ENCODE measurements around the gene SPSB3. TPM values are rescaled to one million over a fixed set of nuclear protein-coding genes. Genes with fewer than 3 reads are reported as not detected.
A peak's percentile ranks its signal among the peaks of the same experiment; 100 is the strongest.

Gene SPSB3
- total RNA-seq, 1 experiment from 2014 or later: 22.2 TPM

DNA sequence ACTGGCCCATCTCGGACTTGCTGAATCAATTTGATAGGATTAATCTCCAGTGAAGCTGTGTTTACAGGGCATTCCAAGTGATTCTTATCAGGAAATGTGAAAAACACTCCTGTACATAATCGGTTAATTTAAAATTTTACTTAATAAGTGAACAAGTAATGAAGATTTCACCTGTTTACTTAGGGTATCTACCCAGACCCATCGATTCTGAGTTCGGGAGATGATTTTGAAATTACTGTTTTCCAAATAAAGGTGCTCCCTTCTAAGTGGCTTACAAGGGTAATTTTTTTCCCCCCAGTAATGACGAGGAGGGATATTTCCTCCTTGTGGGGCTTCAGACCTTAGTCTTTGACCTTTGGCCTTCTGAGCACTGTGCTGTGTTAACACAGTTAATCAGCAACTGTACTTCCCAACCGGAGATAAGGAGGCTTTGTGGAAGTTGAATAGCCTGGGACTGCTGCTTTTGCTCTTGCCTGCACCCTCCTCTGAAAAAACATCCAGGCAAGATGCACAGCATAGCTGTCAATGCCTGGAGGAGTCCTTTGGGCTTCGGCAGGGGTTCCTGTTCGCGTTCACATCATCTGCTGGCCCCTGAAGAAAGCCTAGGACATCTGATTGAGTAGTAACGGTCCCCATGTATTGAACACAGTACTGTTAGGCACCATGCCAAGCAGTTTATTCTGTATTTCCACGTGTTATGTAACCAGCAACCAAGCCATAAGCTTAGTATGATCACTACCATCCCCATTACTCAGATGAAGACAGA, 46.5 kb upstream of the SPSB3 start:
- no peak for DNase-seq (ENCODE audit: unreplicated experiment)
- peaks cover 20% of the 10 kb centered on the region for H3K36me3 Mint-ChIP-seq (ENCODE audit: insufficient read depth, unreplicated experiment)
- H3K27ac Mint-ChIP-seq (ENCODE audit: low read depth, unreplicated experiment): no peak overlapping the region
- intact Hi-C loops (cut with micrococcal nuclease): no loop called here
- no peaks in the 10 kb centered on the region for H3K9me3 Mint-ChIP-seq (ENCODE audit: unreplicated experiment)
- CTCF ChIA-PET: interaction anchor here (0.5 kb wide), 1 partner anchor 465 kb away, joined by 4 read pairs; no protein-coding TSS in a partner anchor
- POLR2A ChIA-PET: interaction anchor here (1.6 to 6.1 kb wide), 6 partner anchors 8 to 326 kb away, joined by 9 to 58 read pairs (median 22); partner anchors contain the start of genes NUBP2, RPS2, SPSB3 and TRAF7
- H3K4me1 Mint-ChIP-seq (ENCODE audit: insufficient read depth, unreplicated experiment): peaks cover 11% of the 10 kb centered on the region
- TF ChIP-seq, protein P1, sequence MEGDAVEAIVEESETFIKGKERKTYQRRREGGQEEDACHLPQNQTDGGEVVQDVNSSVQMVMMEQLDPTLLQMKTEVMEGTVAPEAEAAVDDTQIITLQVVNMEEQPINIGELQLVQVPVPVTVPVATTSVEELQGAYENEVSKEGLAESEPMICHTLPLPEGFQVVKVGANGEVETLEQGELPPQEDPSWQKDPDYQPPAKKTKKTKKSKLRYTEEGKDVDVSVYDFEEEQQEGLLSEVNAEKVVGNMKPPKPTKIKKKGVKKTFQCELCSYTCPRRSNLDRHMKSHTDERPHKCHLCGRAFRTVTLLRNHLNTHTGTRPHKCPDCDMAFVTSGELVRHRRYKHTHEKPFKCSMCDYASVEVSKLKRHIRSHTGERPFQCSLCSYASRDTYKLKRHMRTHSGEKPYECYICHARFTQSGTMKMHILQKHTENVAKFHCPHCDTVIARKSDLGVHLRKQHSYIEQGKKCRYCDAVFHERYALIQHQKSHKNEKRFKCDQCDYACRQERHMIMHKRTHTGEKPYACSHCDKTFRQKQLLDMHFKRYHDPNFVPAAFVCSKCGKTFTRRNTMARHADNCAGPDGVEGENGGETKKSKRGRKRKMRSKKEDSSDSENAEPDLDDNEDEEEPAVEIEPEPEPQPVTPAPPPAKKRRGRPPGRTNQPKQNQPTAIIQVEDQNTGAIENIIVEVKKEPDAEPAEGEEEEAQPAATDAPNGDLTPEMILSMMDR (IDR thresholded peaks at IDR 0.05; ENCODE audit: unreplicated experiment): no peak
- BruUV-seq (replicated peaks): no TSS peak
- H3K4me3 Mint-ChIP-seq (ENCODE audit: unreplicated experiment): peak overlapping the region; percentile 94
- no peaks in the 10 kb centered on the region for H3K27me3 Mint-ChIP-seq (ENCODE audit: insufficient read depth, unreplicated experiment)

DNA sequence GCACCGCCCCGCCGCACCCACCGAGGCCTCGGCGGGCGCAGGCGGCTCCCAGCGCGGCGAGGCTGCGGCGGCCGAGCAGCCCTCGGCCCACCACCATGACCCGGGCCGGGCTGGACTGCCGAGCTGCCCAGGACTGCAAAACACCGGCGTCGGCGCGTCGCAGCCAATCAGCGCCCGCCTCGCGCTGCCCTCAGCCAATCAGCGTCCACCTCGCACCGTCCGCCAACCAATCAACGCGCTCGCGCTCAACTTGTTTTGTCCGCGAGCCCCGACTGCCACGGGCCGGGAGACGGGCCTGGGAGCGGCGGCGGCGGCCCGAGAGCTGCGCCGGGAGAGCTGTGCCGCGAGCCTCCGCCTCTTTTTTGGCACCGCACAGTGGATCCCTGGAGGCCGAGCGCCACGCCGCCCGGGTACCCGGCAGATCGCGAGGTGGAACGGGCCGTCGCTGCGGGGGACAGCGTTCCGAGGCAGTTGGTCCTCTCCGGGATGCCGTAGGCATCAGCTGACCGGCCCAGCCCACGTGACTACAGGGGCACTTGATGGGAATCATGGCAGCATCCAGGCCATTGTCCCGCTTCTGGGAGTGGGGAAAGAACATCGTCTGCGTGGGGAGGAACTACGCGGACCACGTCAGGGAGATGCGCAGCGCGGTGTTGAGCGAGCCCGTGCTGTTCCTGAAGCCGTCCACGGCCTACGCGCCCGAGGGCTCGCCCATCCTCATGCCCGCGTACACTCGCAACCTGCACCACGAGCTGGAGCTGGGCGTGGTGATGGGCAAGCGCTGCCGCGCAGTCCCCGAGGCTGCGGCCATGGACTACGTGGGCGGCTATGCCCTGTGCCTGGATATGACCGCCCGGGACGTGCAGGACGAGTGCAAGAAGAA, 44.6 kb upstream of the SPSB3 start, which contains the start of the genes FAHD1 and HAGH:
TSS of gene FAHD1 (plus strand) at position 516 of the 883 bp plus-strand sequence. CDS start at position 549, 33 bp downstream.
TSS of gene HAGH (minus strand) at position 135 of the 883 bp plus-strand sequence. CDS start at position 97, 38 bp downstream.
- BruUV-seq (replicated peaks): no TSS peak
- intact Hi-C loops (cut with micrococcal nuclease): no loop called here
- DNase-seq (ENCODE audit: unreplicated experiment): peak; percentile 89
- peak within 1 kb of the TSS; percentile 92 for H3K27ac Mint-ChIP-seq (ENCODE audit: low read depth, unreplicated experiment)
- peak within 1 kb of the TSS; percentile 94 for H3K4me3 Mint-ChIP-seq (ENCODE audit: unreplicated experiment)
- peaks cover 27% of the 10 kb centered on the region for H3K36me3 Mint-ChIP-seq (ENCODE audit: insufficient read depth, unreplicated experiment)
- ChIA-PET POLR2A (interaction anchor here (0.5 to 6.1 kb wide), 24 partner anchors 10 to 1154 kb away, joined by 3 to 58 read pairs (median 4); partner anchors contain the start of genes CRAMP1, EME2, IFT140 and MAPK8IP3), CTCF (interaction anchor here (0.7 to 1.1 kb wide), 2 partner anchors 36 to 128 kb away, joined by 3 read pairs; no protein-coding TSS in a partner anchor)
- no peaks in the 10 kb centered on the region for H3K9me3 Mint-ChIP-seq (ENCODE audit: unreplicated experiment)
- H3K4me1 Mint-ChIP-seq (ENCODE audit: insufficient read depth, unreplicated experiment): peaks cover 7% of the 10 kb centered on the region
- no peaks in the 10 kb centered on the region for H3K27me3 Mint-ChIP-seq (ENCODE audit: insufficient read depth, unreplicated experiment)
- TF ChIP-seq, protein P1 (IDR thresholded peaks at IDR 0.05; ENCODE audit: unreplicated experiment): no peak

DNA sequence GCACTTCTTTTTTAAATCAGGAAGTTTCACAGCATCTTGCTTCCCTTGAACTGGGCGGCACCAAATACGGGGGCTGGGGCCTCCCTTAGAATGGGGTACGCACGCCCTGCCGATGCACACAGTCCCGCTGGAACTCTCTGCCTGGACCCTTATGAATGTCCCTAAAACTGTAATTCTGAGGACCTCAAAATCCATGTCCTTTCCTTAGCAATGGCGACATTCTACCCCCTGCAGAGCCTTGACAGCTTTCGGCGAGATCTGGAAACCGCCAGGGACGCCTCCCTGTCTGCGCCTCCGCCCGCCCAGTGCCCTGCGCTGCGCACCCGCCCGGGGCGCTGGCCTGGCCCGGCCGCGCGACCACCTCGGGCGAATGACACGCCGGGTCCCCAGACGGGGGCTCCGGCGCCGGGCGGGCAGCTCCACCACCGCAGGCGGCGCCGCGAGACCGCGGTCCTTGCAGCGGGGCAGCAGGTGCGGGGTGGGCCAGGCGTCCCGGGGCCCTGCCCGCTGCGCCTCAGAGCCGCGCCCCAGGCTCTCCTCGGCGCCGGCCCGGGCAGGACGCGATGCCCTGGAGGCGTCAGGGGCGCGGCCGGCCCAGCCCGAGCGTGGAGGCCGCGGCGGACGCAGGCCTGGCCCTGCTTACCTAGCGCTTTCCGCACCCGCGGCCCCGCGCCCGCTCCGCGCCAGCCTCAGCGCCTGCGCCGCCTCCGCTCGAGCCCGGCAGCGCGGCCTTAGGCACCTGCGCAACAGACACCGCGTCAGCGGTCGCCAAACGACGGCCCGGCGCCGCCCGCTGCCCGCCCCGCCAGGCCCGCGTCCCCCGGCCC, 43.7 kb upstream of the SPSB3 start:
- no TSS peak for BruUV-seq (replicated peaks)
- TF ChIP-seq, protein P1 (IDR thresholded peaks at IDR 0.05; ENCODE audit: unreplicated experiment): no peak
- CTCF ChIA-PET: interaction anchor here (0.5 kb wide), 1 partner anchor 378 kb away, joined by 3 read pairs; no protein-coding TSS in a partner anchor
- intact Hi-C loops (cut with micrococcal nuclease): no loop called here
- peak overlapping the region; percentile 94 for H3K4me3 Mint-ChIP-seq (ENCODE audit: unreplicated experiment)
- POLR2A ChIA-PET: interaction anchor here (0.8 to 6.1 kb wide), 11 partner anchors 11 to 329 kb away, joined by 3 to 58 read pairs (median 7); partner anchors contain the start of genes CRAMP1, IFT140, NUBP2 and RPS2
- no peak overlapping the region for H3K27ac Mint-ChIP-seq (ENCODE audit: low read depth, unreplicated experiment)
- DNase-seq (ENCODE audit: unreplicated experiment): peak; percentile 40
- no peaks in the 10 kb centered on the region for H3K9me3 Mint-ChIP-seq (ENCODE audit: unreplicated experiment)
- H3K4me1 Mint-ChIP-seq (ENCODE audit: insufficient read depth, unreplicated experiment): peaks cover 7% of the 10 kb centered on the region
- H3K36me3 Mint-ChIP-seq (ENCODE audit: insufficient read depth, unreplicated experiment): peaks cover 36% of the 10 kb centered on the region
- no peaks in the 10 kb centered on the region for H3K27me3 Mint-ChIP-seq (ENCODE audit: insufficient read depth, unreplicated experiment)
